NCI-H345 (cell line): ENCODE results near the gene NT5DC1.

Experiments used
- DNase-seq: peaks from one replicate; lab custom pipeline; 2025; lab: John Stamatoyannopoulos, UW

NT5DC1 gene

GRCh38 chr6:116100419-116101301 lies at the start of gene NT5DC1:
Gene NT5DC1 (plus strand): TSS chr6:116100853. CDS start chr6:116100931, 78 bp downstream.
- peak; percentile 84 for DNase-seq

- DNase-seq = no peak
Measured at GRCh38 chr6:116051244-116051643, 49.4 kb upstream of the NT5DC1 start.

DNA sequence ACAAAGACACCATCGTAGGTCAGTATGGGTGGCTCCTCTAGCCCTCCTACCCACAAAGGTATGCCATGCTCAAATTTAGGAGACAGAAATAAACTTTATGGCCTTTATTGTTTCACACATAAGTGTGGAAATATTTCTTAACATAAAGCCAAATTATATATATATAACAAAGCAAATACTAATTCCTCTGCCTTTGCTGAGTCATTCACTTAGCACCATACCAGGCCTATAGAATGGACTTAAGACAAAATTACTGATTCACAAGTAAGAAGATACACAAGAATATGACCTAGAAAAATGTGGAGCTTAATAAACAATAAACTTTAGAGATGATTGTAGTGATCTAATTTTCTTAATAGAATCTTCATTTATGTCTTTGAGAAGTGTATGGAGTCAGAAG lies 45.1 kb upstream of the NT5DC1 start:
- no peak for DNase-seq

DNA sequence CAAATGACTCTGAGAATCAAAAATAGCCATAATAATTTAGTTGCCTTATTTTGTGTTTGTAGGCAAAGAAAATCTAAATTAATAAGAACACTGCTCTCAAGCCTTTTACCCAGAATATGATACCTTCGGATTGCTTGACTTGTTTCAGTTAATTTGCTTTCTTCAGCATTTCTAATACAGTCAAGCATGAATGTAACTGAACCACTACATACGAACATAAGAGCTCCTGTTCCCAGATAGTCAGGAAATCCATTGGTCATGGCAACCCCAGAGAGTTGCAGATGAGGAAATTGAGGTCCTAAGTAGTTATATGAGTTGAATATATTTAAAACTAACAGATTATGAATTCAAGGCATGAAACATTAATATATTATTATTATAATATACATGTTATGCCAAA lies 42.9 kb upstream of the NT5DC1 start:
- DNase-seq = no peak

GRCh38 chr6:116059713-116060571 lies 40.7 kb upstream of the NT5DC1 start:
- DNase-seq = no peak

DNA sequence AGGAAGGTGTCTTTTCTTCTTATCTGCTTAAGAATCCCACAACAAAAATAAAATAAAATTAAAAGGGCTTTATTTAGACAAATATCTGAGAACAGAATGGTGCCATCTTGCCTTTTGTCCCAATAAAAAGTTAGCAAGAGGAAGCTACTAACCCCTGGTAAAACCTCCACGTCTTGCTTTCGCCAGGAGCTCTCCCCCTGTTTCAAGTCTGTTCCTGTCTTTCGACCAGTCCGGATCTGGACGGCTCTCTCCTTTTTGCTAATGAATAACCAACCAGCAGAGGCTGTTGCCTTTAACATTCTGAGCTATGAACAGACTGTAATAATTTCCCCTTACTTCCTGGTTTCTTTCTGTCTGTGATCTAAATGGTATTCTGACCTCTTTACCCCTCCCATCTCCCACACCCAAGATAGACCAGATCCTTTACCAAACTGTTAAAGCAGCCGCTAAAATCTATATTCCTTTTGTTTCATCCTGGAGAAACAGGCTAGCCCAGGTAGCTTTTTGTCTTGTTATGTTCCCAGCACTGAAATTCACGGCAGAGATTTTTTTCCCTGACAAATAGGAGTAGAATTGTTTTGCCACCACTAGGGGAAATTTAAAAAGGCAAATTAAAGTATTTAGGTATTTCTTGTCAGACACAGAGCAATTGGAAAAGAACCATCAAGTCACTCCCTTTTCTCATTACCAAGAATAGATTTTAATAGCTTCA lies 39.9 kb upstream of the NT5DC1 start, which contains the start of gene FRK:
TSS of gene FRK (minus strand) at position 320 of the 712 bp plus-strand sequence. CDS start 580 bp downstream, outside the sequence.
- DNase-seq = no peak

DNA sequence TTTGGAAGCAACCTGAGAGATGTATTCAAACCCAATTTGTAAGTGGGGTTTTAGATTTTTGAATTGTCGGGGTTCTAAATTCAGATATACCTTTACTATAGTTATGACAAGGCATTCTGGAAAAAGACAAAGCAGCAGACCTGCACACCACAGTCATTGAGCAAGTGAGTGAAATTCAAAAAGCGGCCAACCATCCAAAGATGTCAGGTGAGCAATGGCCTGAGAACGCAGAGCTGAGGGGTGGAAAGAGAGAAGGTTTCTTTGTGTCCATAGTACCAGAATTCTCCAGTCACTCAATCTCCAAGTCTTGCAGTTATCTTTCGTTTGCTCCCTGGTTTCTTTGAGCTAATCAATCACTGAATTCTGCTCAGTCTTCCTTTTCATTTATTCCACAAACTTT lies 38.2 kb upstream of the NT5DC1 start:
- no peak for DNase-seq

DNA sequence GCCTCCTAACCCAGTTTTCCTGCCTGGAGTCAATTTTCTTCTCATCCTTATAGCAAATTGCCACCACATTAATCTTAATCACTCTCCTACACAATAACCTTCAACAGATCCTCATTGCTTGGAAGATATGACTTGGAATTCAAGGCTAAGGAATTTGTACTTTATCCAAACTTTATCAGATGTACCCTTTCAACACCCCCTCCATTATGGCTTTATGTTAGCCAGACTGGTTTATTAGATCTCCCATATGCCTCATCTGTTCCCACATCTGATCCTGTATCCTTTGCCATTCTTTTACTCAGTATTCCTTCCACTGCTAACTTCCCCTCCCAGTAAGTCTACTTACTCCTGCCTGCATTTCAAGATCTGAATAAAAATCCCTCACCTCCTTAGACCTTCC lies 36.0 kb upstream of the NT5DC1 start:
- no peak for DNase-seq

GRCh38 chr6:116066789-116067188 lies 33.9 kb upstream of the NT5DC1 start:
- DNase-seq = no peak

GRCh38 chr6:116070101-116070500 lies 30.6 kb upstream of the NT5DC1 start:
- no peak for DNase-seq

DNA sequence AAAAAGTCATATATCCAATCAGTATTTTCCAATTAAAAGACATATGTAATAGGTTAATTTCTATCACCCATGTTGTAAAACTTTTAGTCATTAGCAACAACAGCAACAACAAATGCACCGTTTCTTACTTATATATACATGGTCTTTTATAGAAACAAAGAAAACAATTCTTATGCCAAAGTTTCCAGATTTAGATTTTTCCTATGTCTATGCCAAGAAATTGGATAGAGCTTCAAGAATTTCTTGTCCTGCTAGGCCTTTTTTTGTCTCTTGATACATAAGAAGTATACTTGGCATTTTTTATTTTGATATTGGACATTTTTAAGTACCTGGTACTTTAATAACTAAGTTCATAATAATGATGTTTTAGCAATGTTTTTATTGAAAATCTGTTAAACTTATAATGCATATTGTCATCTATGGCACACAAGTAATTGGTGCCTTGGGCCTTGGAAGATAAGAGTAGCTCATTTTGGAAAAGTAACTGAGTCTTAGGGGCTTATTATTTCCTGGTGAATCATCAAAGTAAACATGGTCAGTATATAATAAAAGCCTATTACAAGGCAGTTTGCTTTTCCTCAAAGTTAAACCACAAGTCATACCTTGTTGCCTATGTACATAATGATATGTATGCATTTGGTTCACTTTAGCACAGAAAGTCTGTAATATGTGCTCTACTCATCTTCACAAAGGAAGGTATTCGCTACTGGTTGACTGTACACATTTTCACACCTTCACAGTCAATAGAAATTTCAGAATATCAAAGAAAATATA lies 29.9 kb upstream of the NT5DC1 start:
- DNase-seq = no peak

DNA sequence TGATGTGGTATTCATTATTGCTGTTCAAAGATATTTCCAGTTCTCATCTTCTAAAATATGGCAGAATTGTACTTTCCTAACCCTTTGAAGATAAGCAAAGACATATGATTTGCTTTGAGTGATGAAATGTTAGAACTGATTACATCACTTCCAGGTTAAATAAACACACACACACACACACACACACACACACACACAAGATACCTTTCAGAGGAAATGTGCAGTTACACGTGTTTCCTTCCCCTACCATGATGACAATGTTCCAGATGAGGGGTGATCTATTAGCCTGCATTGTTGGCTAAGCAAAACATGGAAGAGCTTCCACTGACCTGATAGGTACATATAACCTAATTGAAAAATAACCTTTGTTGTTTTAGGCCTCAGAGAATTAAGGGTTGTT lies 28.3 kb upstream of the NT5DC1 start:
- DNase-seq = no peak

DNA sequence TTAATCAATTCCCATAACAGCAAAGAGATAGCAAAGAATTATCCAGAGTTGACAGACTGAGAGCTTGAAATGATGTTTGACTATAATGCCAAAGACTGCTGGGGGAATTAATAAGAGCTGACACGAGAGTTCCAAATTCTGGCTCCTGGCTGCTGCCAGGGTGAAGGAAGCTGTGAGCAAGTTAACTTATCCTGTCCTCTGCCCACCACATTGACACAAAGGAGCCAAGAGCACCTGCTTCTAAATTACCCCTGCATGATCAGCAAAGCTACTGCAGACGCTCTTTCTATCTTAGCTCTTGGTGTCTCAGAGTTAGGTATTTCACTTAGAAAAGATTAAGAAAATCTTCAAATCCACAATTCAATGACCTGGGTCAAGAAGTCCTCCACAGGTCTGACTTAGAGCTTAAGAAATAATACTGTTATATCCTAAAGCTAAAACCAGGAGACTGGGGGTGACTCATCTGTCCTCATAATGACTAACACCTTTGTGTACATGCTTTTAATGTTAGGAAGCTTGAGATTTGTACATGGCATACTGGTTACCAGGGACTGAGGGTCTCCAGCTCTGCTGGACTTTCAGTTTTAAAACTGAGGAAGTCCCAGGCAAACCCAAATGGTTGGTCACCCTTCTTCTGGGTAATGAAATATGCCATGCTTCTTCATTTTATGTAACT lies 26.8 kb upstream of the NT5DC1 start:
- no peak for DNase-seq

DNA sequence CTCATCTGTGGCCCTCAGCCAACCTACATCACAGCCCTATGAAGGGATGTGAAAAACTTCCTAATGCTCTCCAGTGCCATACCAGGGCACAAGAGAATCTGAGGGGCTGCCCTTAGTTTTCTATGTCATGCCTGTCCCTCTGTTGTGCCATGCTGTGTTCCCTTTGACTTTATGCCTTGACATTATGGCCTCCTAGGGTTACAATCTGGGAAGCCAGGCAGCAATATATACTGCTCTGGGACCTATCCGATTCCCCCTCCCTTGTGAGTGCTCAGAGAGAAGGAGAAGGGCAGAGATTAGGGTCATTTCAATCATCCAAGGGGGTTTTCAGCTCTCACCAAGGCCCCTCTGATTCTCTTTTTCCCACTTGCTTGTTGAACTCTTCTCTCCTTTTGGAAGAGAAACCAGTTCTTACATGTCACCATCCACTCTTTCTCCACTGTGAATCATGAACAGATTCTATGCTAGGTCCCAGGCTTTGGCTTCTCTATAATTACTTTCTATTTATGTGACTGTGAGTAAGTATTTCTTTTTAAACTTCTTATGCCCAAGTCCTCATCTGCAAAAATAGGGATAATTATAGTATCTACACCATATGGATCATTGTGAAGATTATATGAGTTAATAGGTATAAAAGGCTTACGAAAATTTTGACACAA lies 25.8 kb upstream of the NT5DC1 start:
- DNase-seq = no peak

DNA sequence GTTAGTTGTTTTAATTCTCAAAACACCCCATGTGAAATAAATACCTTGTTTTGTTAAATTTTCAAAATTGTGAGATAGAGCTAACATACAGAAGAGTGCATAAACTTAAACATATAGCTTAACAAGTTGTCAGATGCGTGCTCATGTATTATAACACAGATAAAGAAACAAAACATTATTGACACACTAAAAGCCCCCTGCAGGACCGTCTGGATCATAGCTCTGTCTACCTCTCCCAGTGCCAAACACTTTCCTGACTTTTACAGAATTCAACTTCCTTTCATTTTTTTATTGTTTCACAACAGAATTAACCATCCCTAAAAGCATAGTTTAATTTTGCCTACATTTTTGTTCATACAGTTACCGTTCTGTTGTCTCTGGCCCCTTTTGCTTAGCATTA lies 22.1 kb upstream of the NT5DC1 start:
- no peak for DNase-seq

- no peak for DNase-seq
Measured at GRCh38 chr6:116078945-116079344, 21.7 kb upstream of the NT5DC1 start.

- DNase-seq = no peak
Measured at GRCh38 chr6:116083052-116083451, 17.6 kb upstream of the NT5DC1 start.

GRCh38 chr6:116084284-116084683 lies 16.4 kb upstream of the NT5DC1 start:
- DNase-seq = no peak

DNA sequence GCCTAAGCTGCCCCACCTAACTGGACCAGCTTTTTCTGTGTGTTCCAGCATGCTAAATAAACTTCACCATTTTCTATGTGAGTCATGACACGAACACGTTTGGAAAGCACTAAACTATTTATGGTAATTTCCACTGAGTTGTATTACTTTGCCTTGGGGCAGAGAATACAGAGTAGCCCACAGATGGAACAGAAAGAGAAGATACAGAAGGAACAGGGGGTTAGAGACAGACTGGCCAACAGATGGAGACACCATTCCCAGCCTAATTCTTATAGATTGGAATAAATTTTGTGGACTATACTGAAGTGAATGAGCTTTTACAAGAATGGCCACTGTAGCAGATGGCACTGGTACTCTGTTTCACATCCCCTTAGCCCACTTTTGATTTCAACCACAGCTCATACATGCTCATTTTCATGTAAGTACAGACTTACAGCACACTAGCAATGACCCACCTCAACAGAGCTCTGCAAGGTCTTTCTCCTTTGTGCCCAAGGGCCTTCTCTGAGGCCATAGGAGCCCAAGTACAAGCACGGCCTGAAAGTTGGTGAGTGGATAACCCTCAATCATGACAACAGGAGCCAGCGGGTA lies 13.1 kb upstream of the NT5DC1 start:
- no peak for DNase-seq

- no peak for DNase-seq
Measured at GRCh38 chr6:116088946-116089345, 11.7 kb upstream of the NT5DC1 start.
